Epithelial cell of proximal tubule (primary cell): Measurements from ENCODE around the gene PFN3. TPM values are rescaled to one million over a fixed set of nuclear protein-coding genes. Genes with fewer than 3 reads are reported as not detected.
A peak's percentile ranks its signal among the peaks of the same experiment; 100 is the strongest.
"Not testable (repeated sequence)": the region's sequence is repeated elsewhere in the genome, so short reads cannot be mapped to it uniquely, and the experiment has no call there.

Experiments used
- DNase-seq: peaks from one replicate; pipeline ENCODE4 v3.0.0-alpha.2; 2011; ENCODE audit warnings: low read depth
- H3K4me3 ChIP-seq: 2 replicates; pipeline ENCODE4 v1.5.1; 2011; ENCODE audit warnings: low read depth, mild to moderate bottlenecking, low read length
- total RNA-seq: library from RNA; depleted of rRNA; stranded (reverse); fragments of >200 nt; gene quantifications from 2 replicates; pipeline ENCODE4 v1.2.3, GENCODE V29; 2015
- TF ChIP-seq, protein P1 (sequence below): conservative IDR thresholded peaks from 2 replicates; pipeline ENCODE4 v1.5.1; 2012; ENCODE audit warnings: low read depth, mild to moderate bottlenecking, low read length

Gene PFN3
- total RNA-seq, 1 donor from 2014 or later: not detected

DNA sequence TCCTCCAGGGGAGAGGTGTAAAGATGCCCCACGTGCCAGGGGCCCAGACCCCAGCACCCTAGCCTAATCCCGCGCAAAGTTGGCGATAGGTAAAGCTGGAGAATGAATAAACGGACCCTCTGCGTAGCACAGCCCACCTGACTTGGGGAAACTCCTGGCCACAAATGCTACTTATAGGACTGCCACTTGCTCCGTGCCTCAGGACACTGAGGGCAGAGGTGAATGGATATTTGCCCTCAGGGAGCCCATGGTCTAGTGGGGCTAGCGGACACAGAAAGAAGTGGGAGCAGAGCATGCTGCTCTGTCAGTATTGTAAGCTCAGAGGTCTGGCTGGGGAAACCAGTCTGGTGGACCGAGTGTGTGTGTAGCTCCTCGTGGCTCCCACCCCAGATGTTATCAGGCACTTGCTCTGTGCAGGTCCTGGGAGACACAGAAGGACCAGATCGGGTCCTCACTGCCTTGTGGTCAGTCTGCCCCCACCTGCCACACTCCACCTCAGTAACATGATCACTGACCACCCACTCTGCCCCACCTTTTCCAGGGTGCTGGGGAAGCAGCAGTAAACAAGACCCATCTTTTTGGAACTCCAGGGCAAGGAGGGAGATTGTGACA is 26.9 kb upstream of the PFN3 start:
- peak overlapping the region; percentile 68 for H3K4me3 ChIP-seq
- DNase-seq: no peak
- TF ChIP-seq, protein P1, sequence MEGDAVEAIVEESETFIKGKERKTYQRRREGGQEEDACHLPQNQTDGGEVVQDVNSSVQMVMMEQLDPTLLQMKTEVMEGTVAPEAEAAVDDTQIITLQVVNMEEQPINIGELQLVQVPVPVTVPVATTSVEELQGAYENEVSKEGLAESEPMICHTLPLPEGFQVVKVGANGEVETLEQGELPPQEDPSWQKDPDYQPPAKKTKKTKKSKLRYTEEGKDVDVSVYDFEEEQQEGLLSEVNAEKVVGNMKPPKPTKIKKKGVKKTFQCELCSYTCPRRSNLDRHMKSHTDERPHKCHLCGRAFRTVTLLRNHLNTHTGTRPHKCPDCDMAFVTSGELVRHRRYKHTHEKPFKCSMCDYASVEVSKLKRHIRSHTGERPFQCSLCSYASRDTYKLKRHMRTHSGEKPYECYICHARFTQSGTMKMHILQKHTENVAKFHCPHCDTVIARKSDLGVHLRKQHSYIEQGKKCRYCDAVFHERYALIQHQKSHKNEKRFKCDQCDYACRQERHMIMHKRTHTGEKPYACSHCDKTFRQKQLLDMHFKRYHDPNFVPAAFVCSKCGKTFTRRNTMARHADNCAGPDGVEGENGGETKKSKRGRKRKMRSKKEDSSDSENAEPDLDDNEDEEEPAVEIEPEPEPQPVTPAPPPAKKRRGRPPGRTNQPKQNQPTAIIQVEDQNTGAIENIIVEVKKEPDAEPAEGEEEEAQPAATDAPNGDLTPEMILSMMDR: no peak

DNA sequence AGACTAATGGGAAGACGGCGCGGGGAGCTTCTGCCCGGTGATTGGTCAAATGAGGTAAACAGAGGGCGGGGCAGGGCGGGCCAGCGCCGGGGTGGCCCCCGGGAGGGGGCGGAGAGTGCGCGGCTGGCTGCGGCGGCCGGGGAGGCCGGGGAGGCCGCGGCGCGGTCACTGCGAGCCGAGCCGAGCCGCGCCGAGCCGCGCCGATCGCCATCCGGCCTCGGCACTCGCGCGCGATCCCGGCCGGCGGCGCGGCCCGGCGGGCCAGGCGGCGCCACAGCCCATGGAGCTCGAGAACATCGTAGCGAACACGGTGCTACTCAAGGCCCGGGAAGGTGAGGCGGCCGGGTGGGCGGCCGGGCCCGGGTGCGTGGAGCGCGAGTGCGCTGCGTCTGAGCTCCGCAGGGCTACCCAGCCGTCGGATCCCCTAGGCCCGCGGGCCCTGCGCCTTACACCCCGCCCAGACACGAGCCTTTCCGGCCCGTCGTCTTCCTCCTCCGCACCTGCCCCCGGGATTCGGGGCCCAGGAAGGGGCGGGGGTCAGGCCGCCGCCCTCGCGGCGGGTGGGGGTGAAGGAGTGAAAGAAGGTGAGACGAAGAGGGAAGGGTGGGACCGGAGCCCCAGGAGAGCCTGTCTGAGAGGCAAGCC is 26.2 kb upstream of the PFN3 start, which contains the start of gene GRK6:
TSS of gene GRK6 (plus strand) at position 111 of the 645 bp plus-strand sequence. CDS start at position 281, 170 bp downstream.
- H3K4me3 ChIP-seq: peak within 1 kb of the TSS; percentile 68
- no peak for DNase-seq
- TF ChIP-seq, protein P1: no peak

DNA sequence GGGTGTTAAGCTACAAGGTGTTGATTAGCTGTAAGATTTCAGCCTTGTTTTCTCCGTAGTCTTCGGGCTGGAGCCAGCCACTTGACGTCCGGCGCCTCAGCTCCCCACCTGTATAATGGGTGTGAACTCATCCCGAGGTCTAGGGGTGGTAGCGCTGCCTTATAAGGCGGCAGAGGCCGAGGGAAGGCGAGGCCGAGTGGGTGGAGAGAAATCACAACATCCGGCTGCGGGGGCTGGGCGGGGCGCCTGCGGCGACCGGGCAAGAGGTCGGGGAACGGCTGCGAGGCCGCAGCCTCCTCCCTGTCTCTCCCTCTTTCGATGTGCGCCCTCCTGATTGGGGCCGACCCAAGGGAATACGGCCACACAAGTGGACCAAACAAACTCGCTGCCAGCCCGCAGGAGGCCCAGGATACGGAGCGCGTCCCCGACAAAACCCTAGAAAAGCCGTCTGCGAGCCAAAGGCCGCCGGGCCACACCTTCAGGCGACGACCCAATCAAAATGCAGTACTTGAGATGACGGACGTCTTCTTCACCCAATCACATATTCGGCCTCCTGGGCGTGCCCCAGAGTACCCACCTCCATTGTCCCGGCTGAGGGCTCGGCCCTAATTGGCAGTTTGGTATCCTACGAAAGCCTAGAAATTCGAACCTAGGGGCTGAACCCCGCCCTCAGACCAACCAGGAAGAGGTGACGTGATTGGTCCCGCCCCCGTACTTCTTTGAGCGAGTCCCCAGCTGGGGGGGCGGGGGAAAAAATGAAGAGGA is 25.5 kb upstream of the PFN3 start:
- peak; percentile 100 for DNase-seq
- TF ChIP-seq, protein P1: no peak
- peak overlapping the region; percentile 52 for H3K4me3 ChIP-seq

DNA sequence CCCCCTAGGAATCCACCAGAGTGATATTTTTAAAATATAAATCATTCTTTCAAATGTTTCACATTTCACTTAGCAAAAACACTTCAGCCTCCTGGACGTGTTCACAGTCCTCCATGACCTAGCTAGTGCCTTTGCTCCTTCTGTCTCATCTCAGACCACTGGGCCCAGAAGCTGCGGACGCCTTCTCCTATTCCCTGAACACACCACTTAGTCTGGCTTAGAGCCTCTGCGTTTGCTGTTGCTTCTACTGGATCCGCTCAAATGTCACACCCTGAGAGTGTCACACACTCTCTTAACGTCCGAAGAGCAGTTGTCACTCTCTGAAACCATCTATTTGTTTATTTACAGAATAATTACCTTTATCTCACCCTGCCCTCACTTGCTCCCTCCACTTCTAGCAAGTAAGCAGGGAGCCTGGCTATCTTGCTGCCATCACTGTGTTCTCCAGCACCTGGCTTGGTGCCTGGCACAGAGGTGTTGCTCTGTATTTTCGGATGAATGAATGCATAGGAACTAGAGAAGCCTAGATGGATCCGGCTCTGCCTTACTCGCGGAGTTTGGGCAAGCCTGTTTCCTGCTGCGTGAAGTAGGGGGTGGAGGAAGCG is 24.8 kb upstream of the PFN3 start:
- TF ChIP-seq, protein P1: no peak
- peak overlapping the region; percentile 52 for H3K4me3 ChIP-seq
- no peak for DNase-seq

DNA sequence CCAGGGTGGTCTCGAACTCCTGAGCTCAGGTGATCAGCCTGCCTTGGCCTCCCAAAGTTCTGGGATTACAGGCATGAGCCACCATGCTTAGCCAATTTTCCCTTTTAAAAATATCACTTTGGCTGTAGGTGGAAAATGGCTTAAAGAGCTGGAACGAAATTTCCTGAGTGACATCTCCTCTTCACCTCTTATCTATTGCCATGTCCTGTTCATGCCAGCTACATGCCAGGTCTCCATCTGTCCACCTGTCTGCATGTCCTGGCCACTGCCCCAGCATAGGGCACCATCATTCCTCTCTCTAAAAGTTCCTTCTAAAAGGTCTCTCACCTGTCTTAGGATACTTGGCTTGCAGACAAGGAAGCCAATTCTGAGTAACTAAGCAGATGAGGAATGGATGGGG is 23.2 kb upstream of the PFN3 start:
- H3K4me3 ChIP-seq: no peak overlapping the region
- TF ChIP-seq, protein P1: no peak
- no peak for DNase-seq

DNA sequence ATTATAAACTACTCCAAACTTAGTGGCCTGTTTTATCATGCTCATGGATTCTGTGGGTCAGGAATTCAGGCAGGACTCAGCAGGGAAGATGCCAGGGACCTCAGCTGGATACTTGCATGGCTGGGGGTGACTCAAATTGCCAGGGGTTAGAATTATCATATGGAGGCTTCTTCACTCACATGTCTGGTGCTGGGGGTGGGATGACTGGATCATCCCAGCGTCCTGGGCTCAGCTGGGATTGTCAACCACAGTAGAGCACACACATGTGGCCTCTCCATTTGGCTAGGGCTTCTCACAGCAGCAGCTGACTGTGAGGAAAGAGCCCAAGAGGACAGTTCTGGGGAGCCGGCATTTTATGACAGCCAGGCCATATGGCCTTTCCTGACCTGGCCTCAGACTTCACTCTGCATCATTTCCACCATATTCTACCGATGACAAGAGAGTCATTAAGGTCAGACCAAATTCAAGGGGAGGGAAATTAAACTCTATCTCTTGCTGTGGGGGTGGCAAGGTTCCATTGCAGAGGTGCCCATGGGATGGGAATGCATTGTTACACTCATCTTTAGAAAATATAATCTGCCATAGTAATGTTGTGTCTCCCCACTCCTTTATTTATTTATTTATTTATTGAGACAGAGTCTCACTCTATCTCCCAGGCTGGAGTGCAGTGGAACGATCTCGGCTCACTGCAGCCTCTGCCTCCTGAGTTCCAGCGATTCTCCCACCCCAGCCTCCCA is 20.8 kb upstream of the PFN3 start:
- no peak for DNase-seq
- H3K4me3 ChIP-seq: no peak overlapping the region
- TF ChIP-seq, protein P1: no peak

DNA sequence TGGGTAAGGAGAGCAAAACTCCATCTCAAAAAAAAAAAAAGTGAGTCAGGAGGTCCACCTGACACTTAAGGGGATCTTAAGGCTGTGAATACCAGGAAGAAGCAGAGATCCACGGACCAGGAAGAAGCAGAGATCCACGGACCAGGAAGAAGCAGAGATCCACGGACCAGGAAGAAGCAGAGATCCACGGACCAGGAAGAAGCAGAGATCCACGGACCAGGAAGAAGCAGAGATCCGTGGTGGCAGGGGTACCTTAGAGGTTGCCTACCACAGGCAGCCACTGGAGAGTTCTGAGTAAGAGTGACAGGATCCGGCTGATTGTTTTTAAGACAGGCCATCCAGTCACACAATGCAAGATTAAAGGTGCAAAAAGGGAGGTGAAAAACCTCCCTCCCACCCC is 20.0 kb upstream of the PFN3 start:
- H3K4me3 ChIP-seq: not testable (repeated sequence)

More for the DNA sequence above, 20.0 kb upstream of the PFN3 start:
- not testable (repeated sequence) for DNase-seq
